GM18517 (cell line): ENCODE measurements around the gene NAXD.

Experiments
- ATAC-seq: cut with Tn5 transposase; IDR thresholded peaks from one replicate; pipeline ENCODE4 v1.9.1; 2021; ENCODE audit warnings: mild to moderate bottlenecking, moderate library complexity; ENCODE audit not compliant: unreplicated experiment

NAXD gene

GRCh38 chr13:110689041-110689440 lies 73.7 kb downstream of the NAXD start:
- ATAC-seq = no peak
